ENCODE measurements around the gene FNDC1. TPM values are rescaled to one million over a fixed set of nuclear protein-coding genes. Genes with fewer than 3 reads are reported as not detected.

The FNDC1 gene
- total and polyA plus RNA-seq, 2 of the 13 experiments (the other 11 are each of a cell fraction or from before 2014, with no cell fraction given), result not detected

DNA sequence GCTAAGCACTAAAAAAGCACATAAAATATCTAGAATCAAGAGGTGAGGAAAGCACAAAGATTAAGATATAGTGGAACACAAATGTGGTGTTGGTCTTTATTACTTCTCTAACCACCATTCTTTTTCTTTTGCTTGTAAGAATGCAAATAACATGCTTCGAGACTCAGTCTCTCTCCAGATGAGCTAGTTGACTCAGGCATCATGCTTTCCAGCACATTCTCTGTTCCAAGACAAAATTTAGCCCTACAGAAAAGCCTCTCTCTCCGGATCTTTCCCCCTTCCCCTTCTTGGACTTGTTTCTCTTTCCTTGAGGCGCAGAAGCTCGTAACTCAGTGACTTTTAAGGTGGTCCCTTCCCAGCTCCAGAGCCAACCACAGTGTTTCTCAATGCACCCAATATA lies 91.0 kb downstream of the FNDC1 start:
- WGBS (ENCODE audit: low lambda C conversion rate), result 4% methylated on average over 4 of the region's 4 CpGs
- Histone ChIP-seq H3K27me3 (ENCODE audit: control insufficient read depth in 1 of 2, insufficient read depth in 2 of 2, low read length in 2 of 2) (peaks cover 0 to 11% of the 10 kb centered on the region in 2 experiments; a peak in 4 of 5 replicates), H4K20me1 (ENCODE audit: insufficient read depth, low read length) (no peaks in the 10 kb centered on the region), H3K79me2 (ENCODE audit: insufficient read depth, low read length) (no peaks in the 10 kb centered on the region), H3K4me3 (replicated peaks in 1 of 3; ENCODE audit: insufficient read depth in 1 of 3, low read depth in 2 of 3, low read length in 3 of 3) (no peak overlapping the region), H3K9ac (ENCODE audit: insufficient read depth, low read depth, low read length) (no peak overlapping the region), H3K4me1 (ENCODE audit: insufficient read depth, low read length) (no peaks in the 10 kb centered on the region), H3K9me3 (ENCODE audit: low read length) (no peaks in the 10 kb centered on the region), H2AFZ (ENCODE audit: low read length) (no peak overlapping the region), H3K4me2 (ENCODE audit: low read depth, low read length) (no peak overlapping the region), H3K36me3 (replicated peaks in 1 of 2; ENCODE audit: control insufficient read depth in 1 of 2, insufficient read depth in 2 of 2, low read length in 2 of 2) (no peaks in the 10 kb centered on the region; a peak in 1 of 5 replicates), H3K27ac (ENCODE audit: extremely low read length, insufficient read depth, low read length) (no peak overlapping the region)
- no peak for FAIRE-seq
- in situ Hi-C loops (cut with HindIII; ENCODE audit: extremely low pct_ligation_motif_present, low pct_unique_long_range_greater_than_20kb), result no loop called here
- no TSS peak for BruUV-seq (replicated peaks)
- TF ChIP-seq, protein P1, sequence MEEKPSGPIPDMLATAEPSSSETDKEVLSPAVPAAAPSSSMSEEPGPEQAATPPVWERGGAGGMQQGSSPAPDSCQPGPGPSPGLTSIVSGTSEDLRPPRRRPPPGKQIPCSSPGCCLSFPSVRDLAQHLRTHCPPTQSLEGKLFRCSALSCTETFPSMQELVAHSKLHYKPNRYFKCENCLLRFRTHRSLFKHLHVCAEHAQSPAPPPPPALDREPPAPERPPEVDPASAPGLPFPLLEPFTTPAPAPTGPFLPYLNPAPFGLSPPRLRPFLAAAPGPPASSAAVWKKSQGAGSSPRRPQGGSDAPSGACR (CRISPR knock-in tag; IDR thresholded peaks at IDR 0.05), result no peak
- TF ChIP-seq HNF1A (IDR thresholded peaks at IDR 0.05; ENCODE audit: low read depth), result no peak
- no peak for TF ChIP-seq HNF1A (CRISPR knock-in tag; IDR thresholded peaks at IDR 0.05; ENCODE audit: borderline replicate concordance)
- no peak for TF ChIP-seq FOXP1 (IDR thresholded peaks at IDR 0.05)
- TF ChIP-seq FOXP1 (CRISPR knock-in tag; IDR thresholded peaks at IDR 0.05), result no peak
- no peak for TF ChIP-seq ZBTB26 (CRISPR knock-in tag; IDR thresholded peaks at IDR 0.05; ENCODE audit: borderline replicate concordance)
- TF ChIP-seq HDAC6 (IDR thresholded peaks at IDR 0.05; ENCODE audit: low read depth, low read length), result no peak
- no peak for TF ChIP-seq ZNF883 (CRISPR knock-in tag; IDR thresholded peaks at IDR 0.05; ENCODE audit: not compliant biosample characterization)
- intact Hi-C loops (cut with micrococcal nuclease; ENCODE audit: unreplicated experiment), result no loop called here
- POLR2A ChIA-PET, result no interaction called here
- CTCF ChIA-PET (ENCODE audit: low intra/inter-chr PET ratio, low total read pairs), result no interaction called here
- no peak for ATAC-seq
- DNase-seq (ENCODE audit: low spot score), result no peak
